Astrocyte (in vitro differentiated cells and primary cell): Measurements from ENCODE around the gene CNTNAP2.

Experiments
- EZH2 ChIP-seq: IDR thresholded peaks from 2 replicates; pipeline ENCODE4 v1.6.1; 2012; ENCODE audit warnings: mild to moderate bottlenecking, low read length, inconsistent platforms; ENCODE audit not compliant: insufficient read depth
- TF ChIP-seq, protein P1 (sequence below): IDR thresholded peaks from 2 replicates; pipeline ENCODE4 v1.5.1; 2011; ENCODE audit warnings: low read depth, mild to moderate bottlenecking, inconsistent platforms, low read length, moderate library complexity; ENCODE audit not compliant: insufficient read depth

DNA sequence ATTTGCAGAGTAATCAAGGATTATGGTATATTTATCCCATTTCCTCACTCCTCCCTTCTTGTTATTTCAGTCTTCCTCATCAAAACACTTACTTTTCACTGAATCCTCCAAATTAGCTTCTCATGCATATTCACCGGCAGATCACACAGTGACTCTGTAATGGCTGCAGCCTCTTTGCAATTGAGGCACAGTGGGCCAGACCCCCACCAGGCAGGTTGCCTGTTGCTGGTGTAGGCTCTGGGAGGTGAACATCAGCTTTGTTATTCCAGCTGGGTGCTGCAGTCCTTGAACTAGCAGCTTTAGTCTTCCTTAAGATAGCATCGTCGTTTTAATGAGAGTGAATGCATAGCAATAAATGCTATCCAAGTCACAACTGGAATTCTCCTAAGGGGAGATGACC, 449.3 kb downstream of the CNTNAP2 start:
- TF ChIP-seq, protein P1, sequence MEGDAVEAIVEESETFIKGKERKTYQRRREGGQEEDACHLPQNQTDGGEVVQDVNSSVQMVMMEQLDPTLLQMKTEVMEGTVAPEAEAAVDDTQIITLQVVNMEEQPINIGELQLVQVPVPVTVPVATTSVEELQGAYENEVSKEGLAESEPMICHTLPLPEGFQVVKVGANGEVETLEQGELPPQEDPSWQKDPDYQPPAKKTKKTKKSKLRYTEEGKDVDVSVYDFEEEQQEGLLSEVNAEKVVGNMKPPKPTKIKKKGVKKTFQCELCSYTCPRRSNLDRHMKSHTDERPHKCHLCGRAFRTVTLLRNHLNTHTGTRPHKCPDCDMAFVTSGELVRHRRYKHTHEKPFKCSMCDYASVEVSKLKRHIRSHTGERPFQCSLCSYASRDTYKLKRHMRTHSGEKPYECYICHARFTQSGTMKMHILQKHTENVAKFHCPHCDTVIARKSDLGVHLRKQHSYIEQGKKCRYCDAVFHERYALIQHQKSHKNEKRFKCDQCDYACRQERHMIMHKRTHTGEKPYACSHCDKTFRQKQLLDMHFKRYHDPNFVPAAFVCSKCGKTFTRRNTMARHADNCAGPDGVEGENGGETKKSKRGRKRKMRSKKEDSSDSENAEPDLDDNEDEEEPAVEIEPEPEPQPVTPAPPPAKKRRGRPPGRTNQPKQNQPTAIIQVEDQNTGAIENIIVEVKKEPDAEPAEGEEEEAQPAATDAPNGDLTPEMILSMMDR, result no peak
- TF ChIP-seq EZH2, result no peak
